HCT116 (cell line): ENCODE results near the gene GDF2. TPM values are rescaled to one million over a fixed set of nuclear protein-coding genes. Genes with fewer than 3 reads are reported as not detected.

ENCODE experiments used
- ATF3 ChIP-seq: IDR thresholded peaks from 2 replicates; pipeline ENCODE4 v1.6.1; 2012
- EGR1 ChIP-seq: IDR thresholded peaks from 2 replicates; pipeline ENCODE4 v1.6.1; 2012; ENCODE audit warnings: low read depth
- ELF1 ChIP-seq: IDR thresholded peaks from 2 replicates; pipeline ENCODE4 v1.6.1; 2012; ENCODE audit warnings: low read depth, borderline replicate concordance
- POLR2A ChIP-seq: IDR thresholded peaks from 2 replicates; pipeline ENCODE4 v1.7.0; 2011; ENCODE audit warnings: borderline replicate concordance; ENCODE audit not compliant: insufficient read depth, insufficient read length; ENCODE audit errors: extremely low read depth
- REST ChIP-seq: IDR thresholded peaks from 2 replicates; pipeline ENCODE4 v1.6.1; 2012; ENCODE audit warnings: low read depth
- YY1 ChIP-seq: IDR thresholded peaks from 2 replicates; pipeline ENCODE4 v1.6.1; 2011; ENCODE audit warnings: low read length, low read depth, moderate library complexity, mild to moderate bottlenecking; ENCODE audit not compliant: insufficient replicate concordance; ENCODE audit errors: extremely low read depth
- total RNA-seq: library from RNA; stranded (reverse); gene quantifications from one replicate; pipeline ENCODE4 v1.2.1, GENCODE V29; 2021; ENCODE audit not compliant: unreplicated experiment

GDF2 gene
- total RNA-seq, 1 experiment from 2014 or later = not detected

DNA sequence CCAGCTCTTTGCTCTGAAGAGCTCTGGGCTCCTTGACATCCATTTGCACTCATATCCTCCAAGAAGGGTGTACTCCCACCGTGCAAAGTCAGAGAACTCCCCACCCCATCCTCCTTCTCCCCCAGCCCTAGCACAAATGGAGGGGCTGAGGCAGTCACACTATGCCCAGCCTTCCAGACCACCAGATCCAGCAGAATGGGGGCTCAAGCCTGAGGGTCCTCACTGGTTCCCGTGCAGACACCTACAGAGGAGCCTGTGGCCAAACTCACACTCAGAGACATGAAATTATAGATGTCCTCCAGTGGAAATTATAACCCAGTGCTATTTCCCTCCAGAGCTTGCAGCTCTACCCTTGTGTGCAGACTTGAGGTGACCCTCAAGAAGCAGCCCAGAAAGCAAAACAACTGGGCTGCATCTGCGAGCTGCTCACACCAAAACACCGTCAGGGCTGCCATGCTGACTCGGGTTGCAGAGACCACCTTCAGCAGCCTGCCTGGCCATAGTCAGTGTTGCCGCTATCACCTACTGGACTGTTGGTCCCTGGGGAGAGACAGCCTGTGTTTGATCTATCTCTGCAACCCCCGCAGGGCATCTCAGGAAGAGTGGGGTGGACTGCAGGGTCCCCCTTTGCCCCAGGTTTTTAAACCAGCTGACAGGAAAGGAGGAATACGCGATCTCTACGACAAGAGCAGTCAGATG is 54.4 kb downstream of the GDF2 start (continued):
- no peak for TF ChIP-seq REST
- no peak for TF ChIP-seq ELF1
- TF ChIP-seq EGR1 = no peak
- no peak for TF ChIP-seq ATF3
- TF ChIP-seq YY1 = no peak
- TF ChIP-seq POLR2A = no peak

Other genes with a start within 250 kb of the GDF2 start
- not detected for gene GDF10, start 22.3 kb upstream of the GDF2 start, total RNA-seq
- not detected for gene RBP3, start 25.9 kb downstream of the GDF2 start, total RNA-seq
- 3.9 TPM for gene ZNF488, start 61.8 kb downstream of the GDF2 start, total RNA-seq
- gene ANXA8, start 161.7 kb downstream of the GDF2 start, total RNA-seq = 0.25 TPM
- gene FAM25G, start 169.2 kb downstream of the GDF2 start, total RNA-seq = not detected
- gene AGAP9, start 201.2 kb downstream of the GDF2 start, total RNA-seq = 7.4 TPM